ENCODE measurements around the gene LAMA2.

LAMA2 gene

GRCh38 chr6:129498950-129499842, 616.3 kb downstream of the LAMA2 start:
- peak; percentile 19 to 23 for DNase-seq

- DNase-seq, result no peak
Measured at GRCh38 chr6:129499843-129500219, 616.9 kb downstream of the LAMA2 start.

GRCh38 chr6:129500958-129501739, 618.2 kb downstream of the LAMA2 start:
- peak; percentile 50 to 53 for DNase-seq

- no peak for DNase-seq
Measured at GRCh38 chr6:129501740-129502660, 619.1 kb downstream of the LAMA2 start.

- no peak for DNase-seq
Measured at GRCh38 chr6:129504456-129504855, 621.5 kb downstream of the LAMA2 start.

GRCh38 chr6:129507059-129507807, 624.3 kb downstream of the LAMA2 start:
- DNase-seq, result no peak

- no peak for DNase-seq
Measured at GRCh38 chr6:129507846-129508245, 624.9 kb downstream of the LAMA2 start.

GRCh38 chr6:129508477-129509145, 625.7 kb downstream of the LAMA2 start:
- DNase-seq, result no peak

- no peak for DNase-seq
Measured at GRCh38 chr6:129510950-129511349, 628.0 kb downstream of the LAMA2 start.

- no peak for DNase-seq
Measured at GRCh38 chr6:129513471-129513870, 630.5 kb downstream of the LAMA2 start.

- DNase-seq, result no peak
Measured at GRCh38 chr6:129515004-129515403, 632.1 kb downstream of the LAMA2 start.

GRCh38 chr6:129516005-129516404, 633.1 kb downstream of the LAMA2 start:
- no peak for DNase-seq

GRCh38 chr6:129516787-129517186, 633.8 kb downstream of the LAMA2 start:
- no peak for DNase-seq

GRCh38 chr6:129517288-129517687, 634.4 kb downstream of the LAMA2 start:
- no peak for DNase-seq

- no peak for DNase-seq
Measured at GRCh38 chr6:129519750-129520149, 636.8 kb downstream of the LAMA2 start.

- DNase-seq, result no peak
Measured at GRCh38 chr6:129521946-129522345, 639.0 kb downstream of the LAMA2 start.

- no peak for DNase-seq
Measured at GRCh38 chr6:129523816-129524215, 640.9 kb downstream of the LAMA2 start.

GRCh38 chr6:129525055-129525454, 642.1 kb downstream of the LAMA2 start:
- DNase-seq, result no peak

- DNase-seq, result no peak
Measured at GRCh38 chr6:129534926-129535325, 652.0 kb downstream of the LAMA2 start.

- no peak for DNase-seq
Measured at GRCh38 chr6:129536271-129536670, 653.3 kb downstream of the LAMA2 start.

GRCh38 chr6:129539032-129539431, 656.1 kb downstream of the LAMA2 start:
- DNase-seq, result no peak

- DNase-seq, result no peak
Measured at GRCh38 chr6:129542705-129543104, 659.8 kb downstream of the LAMA2 start.
